CD4-positive, alpha-beta memory T cell (primary cell): ENCODE results near the gene EIF4E1B. TPM values are rescaled to one million over a fixed set of nuclear protein-coding genes. Genes with fewer than 3 reads are reported as not detected.

Experiments used
- CTCF ChIA-PET: fragments of 350-600 bp; sonication (Branson Sonifier 250); formaldehyde crosslinking; loops from one replicate; lab custom pipeline; 2021; ENCODE audit warnings: inconsistent platforms; ENCODE audit not compliant: partially characterized antibody; lab: Charles Lee
- POLR2A ChIA-PET: fragments of 350-600 bp; sonication (Branson Sonifier 250); formaldehyde crosslinking; loops from one replicate; lab custom pipeline; 2021; ENCODE audit not compliant: partially characterized antibody; lab: Charles Lee
- DNase-seq, 5 donors: peaks; one replicate each; pipeline versions ENCODE4 v3.0.0 to v3.0.0-alpha.2; 2020 to 2022; ENCODE audit warnings: mixed read lengths in 1 of 5
- H3K27ac ChIP-seq: one replicate; pipeline ENCODE4 v1.7.0; 2013; ENCODE audit warnings: low read depth, low read length
- H3K27me3 ChIP-seq: 2 replicates; pipeline ENCODE4 v1.7.0; 2013; ENCODE audit warnings: mild to moderate bottlenecking, low read length, moderate library complexity; ENCODE audit not compliant: insufficient read depth
- H3K36me3 ChIP-seq: 2 replicates; pipeline ENCODE4 v1.7.0; 2013; ENCODE audit warnings: mild to moderate bottlenecking, low read length, moderate library complexity; ENCODE audit not compliant: insufficient read depth
- H3K4me1 ChIP-seq: 2 replicates; pipeline ENCODE4 v1.7.0; 2013; ENCODE audit warnings: mild to moderate bottlenecking, low read length, moderate library complexity; ENCODE audit not compliant: insufficient read depth
- H3K4me3 ChIP-seq, 2 donors: one replicate each; pipeline ENCODE4 v1.7.0; 2013; ENCODE audit warnings: low read length in 2 of 2, mild to moderate bottlenecking in 1 of 2
- H3K9me3 ChIP-seq, 2 donors: one replicate each; pipeline ENCODE4 v1.7.0; 2013; ENCODE audit warnings: low read length in 2 of 2, control low read depth in 1 of 2; ENCODE audit not compliant: control insufficient read depth in 1 of 2
- H3K27ac Mint-ChIP-seq, 7 donors: one replicate each; pipeline ENCODE4 v1.8.0; 2020 to 2021; ENCODE audit warnings: mixed read lengths in 7 of 7, mild to moderate bottlenecking in 6 of 7, inconsistent platforms in 3 of 7, moderate library complexity in 3 of 7
- H3K27me3 Mint-ChIP-seq, 2 donors: one replicate each; pipeline ENCODE4 v1.8.0; 2020 to 2021; ENCODE audit warnings: mixed read lengths in 2 of 2
- H3K36me3 Mint-ChIP-seq, 2 donors: one replicate each; pipeline ENCODE4 v1.8.0; 2020 to 2021; ENCODE audit warnings: mixed read lengths in 2 of 2, inconsistent platforms in 1 of 2, mild to moderate bottlenecking in 1 of 2
- H3K4me1 Mint-ChIP-seq, 4 donors: one replicate each; pipeline ENCODE4 v1.8.0; 2020 to 2021; ENCODE audit warnings: mixed read lengths in 4 of 4, mild to moderate bottlenecking in 1 of 4
- H3K4me3 Mint-ChIP-seq, 8 donors: one replicate each; pipeline ENCODE4 v1.8.0; 2020 to 2021; ENCODE audit warnings: mixed read lengths in 8 of 8, mild to moderate bottlenecking in 7 of 8, moderate library complexity in 6 of 8, inconsistent platforms in 3 of 8
- H3K9me3 Mint-ChIP-seq, 8 donors: one replicate each; pipeline ENCODE4 v1.8.0; 2020 to 2021; ENCODE audit warnings: mixed read lengths in 8 of 8, mild to moderate bottlenecking in 5 of 8, inconsistent platforms in 3 of 8, moderate library complexity in 1 of 8
- intact Hi-C: fragments of 100-400 bp; cut with micrococcal nuclease; formaldehyde crosslinking; loops from one replicate; pipeline ENCODE4 v1.15.1; 2023
- polyA plus RNA-seq, 2 donors: library from polyadenylated mRNA; unstranded; fragments of 300-500 nt; fragmentation: Illumina TruSeq; gene quantifications; one replicate each; pipeline ENCODE4 v1.2.3, GENCODE V29; 2021
- total RNA-seq, 2 experiments: library from RNA; stranded (reverse); gene quantifications; one replicate each; pipeline ENCODE4 v1.2.3, GENCODE V29; 2021

EIF4E1B gene
- total and polyA plus RNA-seq, 4 experiments from 2014 or later: not detected

DNA sequence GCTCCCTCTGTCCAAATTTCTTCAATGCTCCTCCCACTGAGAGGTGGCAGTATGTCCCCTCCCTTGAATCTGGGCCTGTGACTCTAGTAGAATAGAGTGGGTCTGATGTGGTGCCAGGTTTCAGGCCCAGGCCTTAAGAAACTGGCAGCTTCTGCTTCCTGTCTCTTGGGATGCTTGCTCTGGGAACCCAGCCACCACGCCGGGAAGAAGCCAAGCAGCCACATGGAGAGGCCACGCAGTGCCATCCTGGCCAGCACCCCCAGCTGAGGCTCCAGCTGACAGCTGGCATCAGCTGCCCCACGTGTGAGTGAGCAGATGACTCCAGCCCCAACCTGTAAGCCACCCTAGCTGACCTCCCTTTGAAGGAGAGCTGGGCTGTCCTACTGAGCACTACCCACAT, 9.5 kb downstream of the EIF4E1B start:
- Mint-ChIP-seq H3K27me3 (peaks cover 11 to 14% of the 10 kb centered on the region in 2 donors), H3K4me3 (no peak overlapping the region), H3K36me3 (peaks cover 0 to 1% of the 10 kb centered on the region in 2 donors), H3K27ac (no peak overlapping the region), H3K4me1 (no peaks in the 10 kb centered on the region), H3K9me3 (peaks cover 0 to 7% (median 2%) of the 10 kb centered on the region in 8 donors)
- H3K9me3 ChIP-seq: no peaks in the 10 kb centered on the region
- H3K27me3 ChIP-seq: no peaks in the 10 kb centered on the region
- CTCF ChIA-PET: interaction anchor here (3.9 kb wide), 1 partner anchor 21 kb away, joined by 22 read pairs; no protein-coding TSS in a partner anchor
- intact Hi-C loops: no loop called here
- no peaks in the 10 kb centered on the region for H3K4me1 ChIP-seq
- no peak for DNase-seq
- POLR2A ChIA-PET: interaction anchor here (0.6 kb wide), 1 partner anchor 14 kb away, joined by 4 read pairs; no protein-coding TSS in a partner anchor
- no peak overlapping the region for H3K4me3 ChIP-seq
- H3K36me3 ChIP-seq: no peaks in the 10 kb centered on the region
- H3K27ac ChIP-seq: no peak overlapping the region

DNA sequence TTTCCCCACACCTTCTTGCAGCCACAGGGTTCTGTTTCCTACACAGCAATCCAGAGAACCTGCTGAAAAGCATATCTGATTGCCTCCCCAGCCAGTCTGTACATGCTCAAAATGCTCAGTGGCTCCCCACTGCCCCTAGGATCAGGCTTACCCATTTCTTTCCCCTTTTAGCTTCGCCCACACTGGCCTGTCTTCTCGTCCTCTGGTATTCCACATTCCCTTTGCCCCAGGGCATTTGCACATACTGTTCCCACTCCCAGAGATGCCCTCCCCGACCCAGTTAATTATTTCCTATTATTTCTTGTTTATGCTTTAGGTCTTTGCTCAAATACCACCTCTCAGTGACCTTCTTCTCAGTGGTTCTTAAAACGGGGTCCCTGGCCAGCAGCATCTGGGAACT, 10.1 kb downstream of the EIF4E1B start:
- POLR2A ChIA-PET: interaction anchor here (0.6 kb wide), 1 partner anchor 13 kb away, joined by 4 read pairs; no protein-coding TSS in a partner anchor
- intact Hi-C loops: no loop called here
- peaks cover 5 to 9% of the 10 kb centered on the region in 2 donors for H3K27me3 Mint-ChIP-seq
- no peaks in the 10 kb centered on the region for H3K9me3 ChIP-seq
- CTCF ChIA-PET: interaction anchor here (3.9 kb wide), 1 partner anchor 20 kb away, joined by 22 read pairs; no protein-coding TSS in a partner anchor
- DNase-seq: peak in 1 of 5 donors; percentile 24
- H3K27ac Mint-ChIP-seq: no peak overlapping the region
- no peaks in the 10 kb centered on the region for H3K4me1 ChIP-seq
- no peak overlapping the region for H3K4me3 ChIP-seq
- H3K27me3 ChIP-seq: no peaks in the 10 kb centered on the region
- H3K4me1 Mint-ChIP-seq: peaks cover 0 to 5% (median 0%) of the 10 kb centered on the region in 4 donors
- H3K9me3 Mint-ChIP-seq: peaks cover 0 to 4% (median 0%) of the 10 kb centered on the region in 8 donors
- no peaks in the 10 kb centered on the region for H3K36me3 ChIP-seq
- no peak overlapping the region for H3K4me3 Mint-ChIP-seq
- H3K27ac ChIP-seq: no peak overlapping the region
- no peaks in the 10 kb centered on the region for H3K36me3 Mint-ChIP-seq

DNA sequence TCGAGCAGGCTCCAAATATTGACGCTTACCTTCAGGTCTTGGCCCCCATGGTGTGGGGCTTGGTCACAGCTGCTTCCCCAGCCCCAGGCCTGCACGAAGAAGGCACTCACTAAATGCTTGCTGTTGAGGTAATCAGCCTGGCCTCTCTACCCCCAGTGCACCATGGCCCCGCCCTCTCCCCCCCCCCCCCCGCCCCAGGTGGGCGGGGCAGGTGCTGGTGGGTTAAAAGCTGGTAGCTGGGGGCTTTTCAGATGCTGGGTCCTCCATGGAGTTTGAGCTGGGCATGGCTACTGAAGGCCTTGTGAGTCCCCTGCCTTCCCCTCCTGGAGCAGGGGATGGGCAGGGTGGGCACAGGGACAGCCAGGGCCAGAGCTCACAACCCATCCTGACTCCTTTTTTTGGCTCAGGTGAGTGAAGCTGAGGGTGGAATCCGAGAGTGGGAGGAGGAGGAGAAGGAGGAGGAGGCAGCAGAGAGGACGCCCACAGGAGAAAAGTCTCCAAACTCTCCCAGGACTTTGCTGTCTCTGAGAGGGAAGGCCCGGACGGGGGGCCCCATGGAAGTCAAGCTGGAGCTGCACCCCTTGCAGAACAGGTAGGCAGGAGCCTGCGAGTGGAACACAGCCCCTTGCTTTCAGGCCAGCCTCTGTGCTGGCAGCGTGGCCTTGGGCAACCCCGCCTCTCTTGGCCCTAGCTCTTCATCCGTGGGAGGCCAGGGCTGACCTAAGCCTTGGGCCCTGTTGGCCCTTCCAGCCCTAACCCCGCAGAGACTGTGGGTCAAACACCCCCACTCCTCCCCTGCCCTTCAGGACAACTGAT, 12.4 kb downstream of the EIF4E1B start:
- peaks cover 0 to 2% of the 10 kb centered on the region in 2 donors for H3K36me3 Mint-ChIP-seq
- POLR2A ChIA-PET: no interaction called here
- Histone ChIP-seq H3K4me3 (no peak overlapping the region), H3K36me3 (no peaks in the 10 kb centered on the region), H3K27me3 (no peaks in the 10 kb centered on the region), H3K4me1 (peaks cover 13% of the 10 kb centered on the region), H3K27ac (no peak overlapping the region), H3K9me3 (no peaks in the 10 kb centered on the region)
- no peak overlapping the region for H3K4me3 Mint-ChIP-seq
- intact Hi-C loops: no loop called here
- peaks cover 9 to 25% (median 11%) of the 10 kb centered on the region in 4 donors for H3K4me1 Mint-ChIP-seq
- no peak overlapping the region for H3K27ac Mint-ChIP-seq
- CTCF ChIA-PET: interaction anchor here (3.9 kb wide), 1 partner anchor 18 kb away, joined by 22 read pairs; no protein-coding TSS in a partner anchor
- no peak for DNase-seq
- H3K9me3 Mint-ChIP-seq: no peaks in the 10 kb centered on the region
- no peaks in the 10 kb centered on the region for H3K27me3 Mint-ChIP-seq

DNA sequence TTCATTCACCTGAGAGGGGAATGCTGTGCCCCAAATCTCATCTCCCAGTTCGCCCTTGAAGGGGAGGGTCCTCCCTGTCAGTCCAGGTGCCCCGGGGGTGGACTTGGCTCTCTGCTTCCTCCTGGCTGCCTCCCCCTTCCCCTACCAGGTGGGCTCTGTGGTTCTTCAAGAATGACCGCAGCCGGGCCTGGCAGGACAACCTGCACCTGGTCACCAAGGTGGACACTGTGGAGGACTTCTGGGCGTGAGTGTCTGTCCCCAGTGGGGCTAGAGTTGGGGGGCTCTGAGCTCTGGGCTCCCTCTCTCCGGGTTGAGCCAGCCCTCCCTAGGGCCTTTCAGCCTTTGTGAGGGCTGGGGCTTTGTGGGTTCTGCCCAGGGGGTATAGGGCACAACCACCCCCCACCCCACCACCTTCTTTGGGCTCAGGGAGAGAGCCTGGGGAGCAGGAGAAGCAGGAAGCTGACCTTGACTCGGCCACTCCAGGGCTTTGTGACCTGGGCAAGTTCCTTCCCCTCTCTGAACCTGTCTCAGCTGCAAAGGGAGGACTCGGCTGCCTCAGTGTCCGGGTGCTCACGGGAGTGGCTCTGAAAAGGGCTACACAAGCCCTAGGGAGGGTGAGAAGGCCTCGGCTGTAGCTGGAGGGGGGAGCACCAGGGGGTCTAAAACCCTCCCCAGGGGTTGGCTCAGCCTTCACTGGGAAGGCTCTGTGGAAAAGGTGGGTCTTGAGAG, 13.2 kb downstream of the EIF4E1B start:
- no peaks in the 10 kb centered on the region for H3K27me3 ChIP-seq
- Mint-ChIP-seq H3K4me1 (peaks cover 13 to 33% (median 18%) of the 10 kb centered on the region in 4 donors), H3K36me3 (peaks cover 0 to 2% of the 10 kb centered on the region in 2 donors), H3K27me3 (no peaks in the 10 kb centered on the region), H3K27ac (no peak overlapping the region), H3K4me3 (no peak overlapping the region), H3K9me3 (no peaks in the 10 kb centered on the region)
- DNase-seq: no peak
- intact Hi-C loops: no loop called here
- CTCF ChIA-PET: interaction anchor here (1.2 to 1.9 kb wide), 2 partner anchors 17 to 299 kb away, joined by 3 to 8 read pairs; no protein-coding TSS in a partner anchor
- POLR2A ChIA-PET: no interaction called here
- no peak overlapping the region for H3K4me3 ChIP-seq
- no peaks in the 10 kb centered on the region for H3K9me3 ChIP-seq
- peaks cover 21% of the 10 kb centered on the region for H3K4me1 ChIP-seq
- H3K27ac ChIP-seq: no peak overlapping the region
- no peaks in the 10 kb centered on the region for H3K36me3 ChIP-seq

DNA sequence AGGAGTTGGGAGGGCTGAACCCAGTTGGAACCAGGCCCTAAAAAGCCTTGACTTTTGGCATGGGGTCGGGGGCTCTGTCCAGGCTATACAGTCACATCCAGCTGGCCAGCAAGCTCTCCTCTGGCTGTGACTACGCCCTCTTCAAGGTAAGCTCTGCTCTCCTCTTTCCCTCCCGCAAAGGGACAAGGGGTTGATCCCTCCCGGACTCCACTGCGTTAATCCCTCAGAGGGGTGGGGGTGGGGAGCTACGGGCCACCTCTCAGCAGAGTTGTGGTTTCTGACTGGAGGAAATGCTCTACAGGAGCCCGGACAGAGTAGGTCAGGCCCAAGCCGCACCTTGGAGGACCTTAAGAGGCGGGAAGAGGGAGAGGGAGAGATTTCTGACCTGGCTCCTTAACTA, 13.8 kb downstream of the EIF4E1B start:
- no peak for DNase-seq
- Mint-ChIP-seq H3K27me3 (no peaks in the 10 kb centered on the region), H3K4me1 (peaks cover 18 to 39% (median 24%) of the 10 kb centered on the region in 4 donors), H3K27ac (no peak overlapping the region), H3K36me3 (peaks cover 0 to 2% of the 10 kb centered on the region in 2 donors), H3K9me3 (no peaks in the 10 kb centered on the region), H3K4me3 (no peak overlapping the region)
- H3K27me3 ChIP-seq: no peaks in the 10 kb centered on the region
- no peak overlapping the region for H3K27ac ChIP-seq
- intact Hi-C loops: no loop called here
- H3K9me3 ChIP-seq: no peaks in the 10 kb centered on the region
- ChIA-PET CTCF (interaction anchor here (1.2 to 1.9 kb wide), 2 partner anchors 16 to 299 kb away, joined by 3 to 8 read pairs; no protein-coding TSS in a partner anchor), POLR2A (no interaction called here)
- H3K4me3 ChIP-seq: no peak overlapping the region
- peaks cover 27% of the 10 kb centered on the region for H3K4me1 ChIP-seq
- H3K36me3 ChIP-seq: no peaks in the 10 kb centered on the region

DNA sequence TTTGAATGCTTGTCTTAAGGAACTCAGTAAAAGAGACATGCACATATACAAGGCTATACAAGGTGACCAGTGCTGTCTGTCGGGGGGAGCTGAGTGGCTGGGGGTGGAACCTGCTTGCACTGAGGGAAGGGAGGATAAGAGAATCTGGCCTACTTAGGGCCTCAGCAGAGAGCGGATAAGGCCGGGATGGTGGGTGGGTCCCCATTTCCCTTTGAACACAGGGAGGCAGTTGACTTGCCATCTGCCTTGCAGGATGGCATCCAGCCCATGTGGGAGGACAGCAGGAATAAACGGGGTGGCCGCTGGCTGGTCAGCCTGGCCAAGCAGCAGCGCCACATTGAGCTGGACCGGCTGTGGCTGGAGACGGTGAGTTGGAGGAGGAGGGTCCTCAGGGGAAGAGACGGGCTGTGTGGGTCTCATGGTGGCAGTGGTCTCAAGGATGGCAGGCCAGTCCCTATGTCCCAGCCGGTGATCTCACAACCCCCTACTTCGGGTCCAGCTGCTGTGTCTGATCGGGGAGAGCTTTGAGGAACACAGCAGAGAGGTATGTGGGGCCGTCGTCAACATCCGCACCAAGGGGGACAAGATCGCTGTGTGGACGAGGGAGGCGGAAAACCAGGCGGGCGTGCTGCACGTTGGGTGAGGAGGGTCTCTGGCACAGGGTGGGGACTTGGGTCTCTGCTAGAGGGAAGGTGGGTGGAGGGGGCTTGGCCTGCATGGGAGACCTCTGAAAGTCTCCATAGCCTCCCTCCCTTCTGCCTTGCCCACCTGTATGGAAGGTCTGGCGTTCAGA, 14.6 kb downstream of the EIF4E1B start:
- no peaks in the 10 kb centered on the region for H3K36me3 ChIP-seq
- Mint-ChIP-seq H3K9me3 (no peaks in the 10 kb centered on the region), H3K36me3 (peaks cover 0 to 2% of the 10 kb centered on the region in 2 donors), H3K27ac (peak overlapping the region in 3 of 7 donors; percentile 22 to 75 (median 68)), H3K27me3 (no peaks in the 10 kb centered on the region), H3K4me3 (peak overlapping the region in 4 of 8 donors; percentile 2 to 75 (median 53)), H3K4me1 (peaks cover 23 to 47% (median 28%) of the 10 kb centered on the region in 4 donors)
- intact Hi-C loops: no loop called here
- POLR2A ChIA-PET: interaction anchor here (7.6 kb wide), 1 partner anchor 14 kb away, joined by 55 read pairs; no protein-coding TSS in a partner anchor
- CTCF ChIA-PET: interaction anchor here (0.6 to 1.9 kb wide), 3 partner anchors 15 to 298 kb away, joined by 3 to 8 read pairs (median 3); no protein-coding TSS in a partner anchor
- H3K27ac ChIP-seq: no peak overlapping the region
- no peak overlapping the region for H3K4me3 ChIP-seq
- peaks cover 35% of the 10 kb centered on the region for H3K4me1 ChIP-seq
- no peak for DNase-seq
- H3K27me3 ChIP-seq: no peaks in the 10 kb centered on the region
- H3K9me3 ChIP-seq: no peaks in the 10 kb centered on the region
